Measurements from ENCODE around the gene TBC1D19.

- TF ChIP-seq POLR2A (IDR thresholded peaks at IDR 0.05; ENCODE audit: low read depth, low read length) (no peak), POLR2AphosphoS5 (IDR thresholded peaks at IDR 0.05; ENCODE audit: low read depth, low read length) (no peak)
Measured at GRCh38 chr4:26670903-26671537, 87.1 kb downstream of the TBC1D19 start.
